H9 (cell line): ENCODE results near the gene MXD4. TPM values are rescaled to one million over a fixed set of nuclear protein-coding genes. Genes with fewer than 3 reads are reported as not detected.

ENCODE experiments used
- DNase-seq: peaks from one replicate; pipeline ENCODE4 v3.0.0-alpha.2; 2017
- H2AFZ ChIP-seq: one replicate; pipeline ENCODE4 v1.6.1; 2013; ENCODE audit warnings: mild to moderate bottlenecking, low read length, control low read depth, moderate library complexity
- H2AK5ac ChIP-seq: 2 replicates; pipeline ENCODE4 v1.6.1; 2013; ENCODE audit warnings: low read length, control low read depth, mixed read lengths; ENCODE audit not compliant: insufficient read length
- H2BK120ac ChIP-seq: one replicate; pipeline ENCODE4 v1.6.1; 2013; ENCODE audit warnings: low read depth, mild to moderate bottlenecking, low read length, control low read depth, inconsistent platforms; ENCODE audit not compliant: poor library complexity, severe bottlenecking
- H2BK12ac ChIP-seq: 2 replicates; pipeline ENCODE4 v1.6.1; 2013; ENCODE audit warnings: low read length, control low read depth, mixed read lengths, low read depth; ENCODE audit not compliant: insufficient read length
- H2BK15ac ChIP-seq: 2 replicates; pipeline ENCODE4 v1.6.1; 2013; ENCODE audit warnings: low read depth, low read length, control low read depth
- H2BK20ac ChIP-seq: one replicate; pipeline ENCODE4 v1.6.1; 2013; ENCODE audit warnings: low read depth, mild to moderate bottlenecking, low read length, control low read depth, inconsistent platforms; ENCODE audit not compliant: poor library complexity, severe bottlenecking
- H2BK5ac ChIP-seq: 2 replicates; pipeline ENCODE4 v1.6.1; 2013; ENCODE audit warnings: low read length, control low read depth, mixed read lengths; ENCODE audit not compliant: insufficient read length
- H3K14ac ChIP-seq: 2 replicates; pipeline ENCODE4 v1.6.1; 2013; ENCODE audit warnings: low read length, control low read depth; ENCODE audit not compliant: insufficient read depth
- H3K18ac ChIP-seq: 2 replicates; pipeline ENCODE4 v1.6.1; 2013; ENCODE audit warnings: low read depth, mild to moderate bottlenecking, mixed read lengths, low read length, control low read depth; ENCODE audit not compliant: insufficient read length
- H3K23ac ChIP-seq: 2 replicates; pipeline ENCODE4 v1.6.1; 2013; ENCODE audit warnings: low read length, control low read depth, mixed read lengths, low read depth; ENCODE audit not compliant: insufficient read length
- H3K23me2 ChIP-seq: 2 replicates; pipeline ENCODE4 v1.6.1; 2013; ENCODE audit warnings: low read depth, mild to moderate bottlenecking, mixed read lengths, low read length, control low read depth; ENCODE audit not compliant: insufficient read length, poor library complexity, severe bottlenecking
- H3K27ac ChIP-seq: 2 replicates; pipeline ENCODE4 v1.5.1; 2013; ENCODE audit warnings: low read length, control low read depth, mixed read lengths, low read depth; ENCODE audit not compliant: insufficient read length
- H3K27me3 ChIP-seq: 2 replicates; pipeline ENCODE4 v1.6.1; 2013; ENCODE audit warnings: low read length, control low read depth, inconsistent platforms; ENCODE audit not compliant: insufficient read depth
- H3K4ac ChIP-seq: 2 replicates; pipeline ENCODE4 v1.6.1; 2013; ENCODE audit warnings: low read depth, mild to moderate bottlenecking, control low read depth, inconsistent platforms, low read length, moderate library complexity
- H3K4me1 ChIP-seq: 2 replicates; pipeline ENCODE4 v1.6.1; 2013; ENCODE audit warnings: low read length, control low read depth, inconsistent platforms; ENCODE audit not compliant: insufficient read depth
- H3K4me2 ChIP-seq: 2 replicates; pipeline ENCODE4 v1.6.1; 2013; ENCODE audit warnings: low read length, control low read depth, mixed read lengths; ENCODE audit not compliant: insufficient read length, insufficient read depth
- H3K56ac ChIP-seq: 2 replicates; pipeline ENCODE4 v1.6.1; 2013; ENCODE audit warnings: low read depth, mild to moderate bottlenecking, mixed read lengths, low read length, control low read depth; ENCODE audit not compliant: insufficient read length
- H3K79me1 ChIP-seq: 2 replicates; pipeline ENCODE4 v1.6.1; 2013; ENCODE audit warnings: low read depth, mild to moderate bottlenecking, moderate library complexity, low read length, control low read depth, inconsistent platforms; ENCODE audit not compliant: insufficient read depth, poor library complexity, severe bottlenecking
- H3K79me2 ChIP-seq: 2 replicates; pipeline ENCODE4 v1.6.1; 2013; ENCODE audit warnings: low read length, control low read depth, inconsistent platforms; ENCODE audit not compliant: insufficient read depth
- H3K9ac ChIP-seq: 2 replicates; pipeline ENCODE4 v1.6.1; 2013; ENCODE audit warnings: low read length, control low read depth, mixed read lengths; ENCODE audit not compliant: insufficient read length; ENCODE audit errors: extremely low read depth
- H3K9me3 ChIP-seq: one replicate; pipeline ENCODE4 v1.6.1; 2013; ENCODE audit warnings: low read depth, low read length, inconsistent platforms; ENCODE audit not compliant: control insufficient read depth
- H3T11ph ChIP-seq: one replicate; pipeline ENCODE4 v1.6.1; 2013; ENCODE audit warnings: mild to moderate bottlenecking, low read length, control low read depth, inconsistent platforms
- H4K20me1 ChIP-seq: one replicate; pipeline ENCODE4 v1.6.1; 2013; ENCODE audit not compliant: control insufficient read depth, insufficient read length, insufficient read depth
- H4K5ac ChIP-seq: 2 replicates; pipeline ENCODE4 v1.6.1; 2013; ENCODE audit warnings: low read depth, mild to moderate bottlenecking, mixed read lengths, low read length, control low read depth; ENCODE audit not compliant: insufficient read length
- H4K8ac ChIP-seq: replicated peaks from 2 replicates; pipeline ENCODE4 v1.6.1; 2013; ENCODE audit warnings: low read length, control low read depth, mixed read lengths, low read depth; ENCODE audit not compliant: insufficient read length
- H4K91ac ChIP-seq: 2 replicates; pipeline ENCODE4 v1.6.1; 2013; ENCODE audit warnings: low read depth, mild to moderate bottlenecking, moderate library complexity, mixed read lengths, low read length, control low read depth; ENCODE audit not compliant: insufficient read length
- H3K27ac Mint-ChIP-seq, 3 experiments: 2 replicates in 2 of 3; 3 replicates in 1 of 3; pipeline ENCODE4 v1.8.0; 2020 to 2021; ENCODE audit warnings: mixed read lengths in 3 of 3, mild to moderate bottlenecking in 1 of 3, moderate library complexity in 1 of 3
- H3K27me3 Mint-ChIP-seq: 2 replicates; pipeline ENCODE4 v1.8.0; 2021; ENCODE audit warnings: low read depth, mild to moderate bottlenecking, moderate library complexity, mixed read lengths
- H3K36me3 Mint-ChIP-seq, 3 experiments: 2 replicates in 2 of 3; 3 replicates in 1 of 3; pipeline ENCODE4 v1.8.0; 2020 to 2021; ENCODE audit warnings: low read depth in 3 of 3, mixed read lengths in 3 of 3; ENCODE audit not compliant: insufficient read depth in 1 of 3
- H3K4me1 Mint-ChIP-seq, 2 experiments: 2 replicates each; pipeline ENCODE4 v1.8.0; 2020; ENCODE audit warnings: mixed read lengths in 2 of 2
- H3K4me3 Mint-ChIP-seq, 2 experiments: 2 replicates in 1 of 2; 3 replicates in 1 of 2; pipeline ENCODE4 v1.8.0; 2020 to 2021; ENCODE audit warnings: mild to moderate bottlenecking in 2 of 2, mixed read lengths in 2 of 2, moderate library complexity in 1 of 2
- H3K9me3 Mint-ChIP-seq, 2 experiments: 2 replicates in 1 of 2; 3 replicates in 1 of 2; pipeline ENCODE4 v1.8.0; 2020; ENCODE audit warnings: mild to moderate bottlenecking in 2 of 2, mixed read lengths in 2 of 2, moderate library complexity in 1 of 2
- WGBS: extraction: QIAGEN DNeasy Blood & Tissue Kit; methylation state at CpG from one replicate; pipeline ENCODE4 v1.1.7; 2013; ENCODE audit warnings: missing lambda C conversion rate, low lambda C conversion rate, mixed read lengths; ENCODE audit not compliant: insufficient read length; ENCODE audit errors: extremely low coverage; 5-methylcytosine and 5-hydroxymethylcytosine counted together
- total RNA-seq: library from RNA; stranded (reverse); gene quantifications from 2 replicates; pipeline ENCODE4 v1.2.1, GENCODE V29; 2021
- TF ChIP-seq, protein P1 (sequence below): fragments of 200-600 bp; sonication (generic); conservative IDR thresholded peaks from 3 replicates; pipeline ENCODE4 v1.8.0; 2021; ENCODE audit warnings: antibody characterized with exemption, mild to moderate bottlenecking

The MXD4 gene
- total RNA-seq, 1 experiment from 2014 or later: 24.1 TPM

DNA sequence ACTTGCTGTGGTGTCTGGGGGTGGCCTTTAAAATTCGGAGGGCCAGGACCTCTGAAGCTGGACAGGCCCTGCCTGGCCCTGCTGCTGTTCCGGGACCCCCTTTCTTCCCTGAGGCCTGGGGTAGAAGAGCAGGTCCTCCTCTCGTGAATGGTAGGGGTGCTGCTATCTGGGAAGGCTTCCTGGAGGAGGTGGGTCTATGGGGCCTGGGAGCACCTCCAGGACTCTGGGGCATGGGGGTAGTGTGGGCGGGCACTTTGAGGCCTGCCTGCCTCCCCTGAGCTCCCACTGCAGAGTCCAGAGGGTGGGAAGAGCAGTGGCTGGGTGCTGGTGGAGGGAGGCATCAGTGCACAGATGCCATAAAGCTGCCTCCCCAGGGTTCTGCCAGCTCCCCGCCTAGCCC, 4.9 kb upstream of the MXD4 start:
- peaks cover 15 to 24% of the 10 kb centered on the region in 2 experiments for H3K4me1 Mint-ChIP-seq
- H3K79me2 ChIP-seq: no peaks in the 10 kb centered on the region
- no peak overlapping the region for H2BK20ac ChIP-seq
- H2AFZ ChIP-seq: no peak overlapping the region
- H4K91ac ChIP-seq: no peak overlapping the region
- no peaks in the 10 kb centered on the region for H3K79me1 ChIP-seq
- no peak overlapping the region for H3T11ph ChIP-seq
- no peak overlapping the region for H3K23ac ChIP-seq
- H3K9me3 ChIP-seq: no peaks in the 10 kb centered on the region
- no peak overlapping the region for H2BK12ac ChIP-seq
- no peak overlapping the region for H3K9ac ChIP-seq
- WGBS: no CpG with 5 or more reads among the region's 5 CpGs
- no peak overlapping the region for H3K18ac ChIP-seq
- H3K4me1 ChIP-seq: peaks cover 2% of the 10 kb centered on the region; the same call in 1 of the 2 replicates
- H2BK15ac ChIP-seq: no peak overlapping the region
- no peak overlapping the region for H2BK120ac ChIP-seq
- no peak overlapping the region for H3K27ac ChIP-seq
- no peaks in the 10 kb centered on the region for H3K27me3 Mint-ChIP-seq
- no peaks in the 10 kb centered on the region for H3K36me3 Mint-ChIP-seq
- no peak overlapping the region for H2BK5ac ChIP-seq
- TF ChIP-seq, protein P1, sequence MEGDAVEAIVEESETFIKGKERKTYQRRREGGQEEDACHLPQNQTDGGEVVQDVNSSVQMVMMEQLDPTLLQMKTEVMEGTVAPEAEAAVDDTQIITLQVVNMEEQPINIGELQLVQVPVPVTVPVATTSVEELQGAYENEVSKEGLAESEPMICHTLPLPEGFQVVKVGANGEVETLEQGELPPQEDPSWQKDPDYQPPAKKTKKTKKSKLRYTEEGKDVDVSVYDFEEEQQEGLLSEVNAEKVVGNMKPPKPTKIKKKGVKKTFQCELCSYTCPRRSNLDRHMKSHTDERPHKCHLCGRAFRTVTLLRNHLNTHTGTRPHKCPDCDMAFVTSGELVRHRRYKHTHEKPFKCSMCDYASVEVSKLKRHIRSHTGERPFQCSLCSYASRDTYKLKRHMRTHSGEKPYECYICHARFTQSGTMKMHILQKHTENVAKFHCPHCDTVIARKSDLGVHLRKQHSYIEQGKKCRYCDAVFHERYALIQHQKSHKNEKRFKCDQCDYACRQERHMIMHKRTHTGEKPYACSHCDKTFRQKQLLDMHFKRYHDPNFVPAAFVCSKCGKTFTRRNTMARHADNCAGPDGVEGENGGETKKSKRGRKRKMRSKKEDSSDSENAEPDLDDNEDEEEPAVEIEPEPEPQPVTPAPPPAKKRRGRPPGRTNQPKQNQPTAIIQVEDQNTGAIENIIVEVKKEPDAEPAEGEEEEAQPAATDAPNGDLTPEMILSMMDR: no peak
- H3K27me3 ChIP-seq: no peaks in the 10 kb centered on the region
- H3K23me2 ChIP-seq: no peaks in the 10 kb centered on the region
- no peak overlapping the region for H4K5ac ChIP-seq
- no peak overlapping the region for H3K4ac ChIP-seq
- H4K20me1 ChIP-seq: no peaks in the 10 kb centered on the region
- H3K4me3 Mint-ChIP-seq: no peak overlapping the region
- no peak overlapping the region for H4K8ac ChIP-seq
- H3K9me3 Mint-ChIP-seq: no peaks in the 10 kb centered on the region
- DNase-seq: no peak
- peak overlapping the region in 1 of 3 experiments; percentile 80; a peak in 1 of 7 replicates for H3K27ac Mint-ChIP-seq
- H3K56ac ChIP-seq: no peak overlapping the region
- no peak overlapping the region for H2AK5ac ChIP-seq
- H3K4me2 ChIP-seq: no peak overlapping the region
- no peak overlapping the region; the same call in 1 of the 2 replicates for H3K14ac ChIP-seq
